Effector memory CD8-positive, alpha-beta T cell (primary cell): ENCODE results near the gene PDCD5.

Experiments
- ATAC-seq: fragments of 150-1000 bp; cut with Tn5 transposase; replicated peaks from 2 replicates; pipeline ENCODE4 v1.10.0; 2021; ENCODE audit warnings: mild to moderate bottlenecking, moderate library complexity
- DNase-seq, 3 experiments: peaks; one replicate each; pipeline ENCODE4 v3.0.0; 2021
- H3K27ac Mint-ChIP-seq, 2 donors: one replicate each; pipeline ENCODE4 v1.8.0; 2022; ENCODE audit warnings: mild to moderate bottlenecking in 2 of 2, mixed read lengths in 2 of 2, moderate library complexity in 2 of 2
- H3K27me3 Mint-ChIP-seq, 2 donors: one replicate each; pipeline ENCODE4 v1.8.0; 2022; ENCODE audit warnings: mixed read lengths in 2 of 2
- H3K36me3 Mint-ChIP-seq: one replicate; pipeline ENCODE4 v1.8.0; 2022; ENCODE audit warnings: mild to moderate bottlenecking, moderate library complexity, mixed read lengths; ENCODE audit not compliant: insufficient read depth
- H3K4me1 Mint-ChIP-seq, 2 donors: one replicate each; pipeline ENCODE4 v1.8.0; 2022; ENCODE audit warnings: low read depth in 2 of 2, mixed read lengths in 2 of 2
- H3K4me3 Mint-ChIP-seq, 2 donors: one replicate each; pipeline ENCODE4 v1.8.0; 2022; ENCODE audit warnings: mild to moderate bottlenecking in 2 of 2, mixed read lengths in 2 of 2, moderate library complexity in 2 of 2
- H3K9me3 Mint-ChIP-seq, 2 donors: one replicate each; pipeline ENCODE4 v1.8.0; 2022; ENCODE audit warnings: mixed read lengths in 2 of 2

PDCD5 gene

GRCh38 chr19:32595491-32595890, 14.5 kb downstream of the PDCD5 start:
- Mint-ChIP-seq H3K4me3 (no peak overlapping the region), H3K27me3 (no peaks in the 10 kb centered on the region), H3K27ac (no peak overlapping the region), H3K9me3 (no peaks in the 10 kb centered on the region), H3K4me1 (peaks cover 6 to 9% of the 10 kb centered on the region in 2 donors), H3K36me3 (peaks cover 59% of the 10 kb centered on the region)
- DNase-seq (no peak), ATAC-seq (no peak)

GRCh38 chr19:32598022-32598421, 17.0 kb downstream of the PDCD5 start:
- no peaks in the 10 kb centered on the region for H3K9me3 Mint-ChIP-seq
- H3K27ac Mint-ChIP-seq: no peak overlapping the region
- peaks cover 74% of the 10 kb centered on the region for H3K36me3 Mint-ChIP-seq
- no peak for ATAC-seq
- H3K27me3 Mint-ChIP-seq: no peaks in the 10 kb centered on the region
- H3K4me1 Mint-ChIP-seq: peaks cover 4 to 5% of the 10 kb centered on the region in 2 donors
- no peak overlapping the region for H3K4me3 Mint-ChIP-seq
- no peak for DNase-seq

GRCh38 chr19:32599258-32599657, 18.3 kb downstream of the PDCD5 start:
- no peak for ATAC-seq

GRCh38 chr19:32599736-32600157, 18.8 kb downstream of the PDCD5 start:
- Mint-ChIP-seq H3K4me3 (no peak overlapping the region), H3K4me1 (peaks cover 4 to 5% of the 10 kb centered on the region in 2 donors), H3K27ac (peak overlapping the region in 1 of 2 donors; percentile 84), H3K36me3 (peaks cover 76% of the 10 kb centered on the region), H3K9me3 (no peaks in the 10 kb centered on the region), H3K27me3 (no peaks in the 10 kb centered on the region)
- ATAC-seq: peak; percentile 61
- peak; percentile 38 to 46 (median 43) for DNase-seq

More at GRCh38 chr19:32599258-32599657, 18.3 kb downstream of the PDCD5 start:
- no peak overlapping the region for H3K4me3 Mint-ChIP-seq
- no peak for DNase-seq
- H3K36me3 Mint-ChIP-seq: peaks cover 75% of the 10 kb centered on the region
- H3K4me1 Mint-ChIP-seq: peaks cover 4 to 5% of the 10 kb centered on the region in 2 donors
- no peaks in the 10 kb centered on the region for H3K9me3 Mint-ChIP-seq
- H3K27ac Mint-ChIP-seq: peak overlapping the region in 1 of 2 donors; percentile 84
- H3K27me3 Mint-ChIP-seq: no peaks in the 10 kb centered on the region

GRCh38 chr19:32603961-32604360, 23.0 kb downstream of the PDCD5 start:
- ATAC-seq: no peak
- peaks cover 4 to 5% of the 10 kb centered on the region in 2 donors for H3K4me1 Mint-ChIP-seq
- DNase-seq: no peak
- peaks cover 75% of the 10 kb centered on the region for H3K36me3 Mint-ChIP-seq
- H3K27ac Mint-ChIP-seq: no peak overlapping the region
- no peak overlapping the region for H3K4me3 Mint-ChIP-seq
- H3K27me3 Mint-ChIP-seq: no peaks in the 10 kb centered on the region
- H3K9me3 Mint-ChIP-seq: no peaks in the 10 kb centered on the region

GRCh38 chr19:32605544-32605943, 24.6 kb downstream of the PDCD5 start:
- DNase-seq (no peak), ATAC-seq (no peak)
- Mint-ChIP-seq H3K27ac (no peak overlapping the region), H3K27me3 (no peaks in the 10 kb centered on the region), H3K9me3 (no peaks in the 10 kb centered on the region), H3K36me3 (peaks cover 63% of the 10 kb centered on the region), H3K4me1 (no peaks in the 10 kb centered on the region), H3K4me3 (no peak overlapping the region)

GRCh38 chr19:32606289-32606688, 25.3 kb downstream of the PDCD5 start:
- no peak for DNase-seq
- ATAC-seq: no peak
- Mint-ChIP-seq H3K9me3 (no peaks in the 10 kb centered on the region), H3K4me3 (no peak overlapping the region), H3K27ac (no peak overlapping the region), H3K36me3 (peaks cover 55% of the 10 kb centered on the region), H3K4me1 (no peaks in the 10 kb centered on the region), H3K27me3 (no peaks in the 10 kb centered on the region)

- ATAC-seq (no peak), DNase-seq (no peak)
- Mint-ChIP-seq H3K4me3 (no peak overlapping the region), H3K36me3 (peaks cover 49% of the 10 kb centered on the region), H3K27ac (no peak overlapping the region), H3K27me3 (no peaks in the 10 kb centered on the region), H3K9me3 (no peaks in the 10 kb centered on the region), H3K4me1 (no peaks in the 10 kb centered on the region)
Measured at GRCh38 chr19:32607479-32607878, 26.5 kb downstream of the PDCD5 start.

- ATAC-seq (no peak), DNase-seq (no peak)
- Mint-ChIP-seq H3K36me3 (peaks cover 52% of the 10 kb centered on the region), H3K27me3 (no peaks in the 10 kb centered on the region), H3K4me3 (no peak overlapping the region), H3K4me1 (no peaks in the 10 kb centered on the region), H3K9me3 (no peaks in the 10 kb centered on the region), H3K27ac (no peak overlapping the region)
Measured at GRCh38 chr19:32611161-32611560, 30.2 kb downstream of the PDCD5 start.

- no peaks in the 10 kb centered on the region for H3K4me1 Mint-ChIP-seq
- no peaks in the 10 kb centered on the region for H3K27me3 Mint-ChIP-seq
- no peaks in the 10 kb centered on the region for H3K9me3 Mint-ChIP-seq
- no peak for ATAC-seq
- no peak overlapping the region for H3K4me3 Mint-ChIP-seq
- peak overlapping the region in 1 of 2 donors; percentile 54 for H3K27ac Mint-ChIP-seq
- H3K36me3 Mint-ChIP-seq: peaks cover 46% of the 10 kb centered on the region
- DNase-seq: no peak
Measured at GRCh38 chr19:32613008-32613407, 32.0 kb downstream of the PDCD5 start.

GRCh38 chr19:32614916-32615315, 33.9 kb downstream of the PDCD5 start:
- Mint-ChIP-seq H3K36me3 (peaks cover 62% of the 10 kb centered on the region), H3K27ac (no peak overlapping the region), H3K4me3 (no peak overlapping the region), H3K9me3 (no peaks in the 10 kb centered on the region), H3K4me1 (no peaks in the 10 kb centered on the region), H3K27me3 (no peaks in the 10 kb centered on the region)
- DNase-seq: no peak
- no peak for ATAC-seq

- Mint-ChIP-seq H3K36me3 (peaks cover 69% of the 10 kb centered on the region), H3K9me3 (no peaks in the 10 kb centered on the region), H3K27ac (no peak overlapping the region), H3K4me3 (no peak overlapping the region), H3K4me1 (no peaks in the 10 kb centered on the region), H3K27me3 (no peaks in the 10 kb centered on the region)
- no peak for ATAC-seq
- DNase-seq: no peak
Measured at GRCh38 chr19:32615569-32615968, 34.6 kb downstream of the PDCD5 start.

- Mint-ChIP-seq H3K36me3 (peaks cover 82% of the 10 kb centered on the region), H3K27me3 (no peaks in the 10 kb centered on the region)
Measured at GRCh38 chr19:32619051-32619685, 38.2 kb downstream of the PDCD5 start.

GRCh38 chr19:32622002-32622401, 41.0 kb downstream of the PDCD5 start:
- Mint-ChIP-seq H3K36me3 (peaks cover 73% of the 10 kb centered on the region), H3K9me3 (no peaks in the 10 kb centered on the region)

More at GRCh38 chr19:32619051-32619685, 38.2 kb downstream of the PDCD5 start:
- ATAC-seq (no peak), DNase-seq (no peak)
- Mint-ChIP-seq H3K9me3 (no peaks in the 10 kb centered on the region), H3K4me3 (no peak overlapping the region), H3K27ac (no peak overlapping the region), H3K4me1 (no peaks in the 10 kb centered on the region)

More at GRCh38 chr19:32622002-32622401, 41.0 kb downstream of the PDCD5 start:
- ATAC-seq (no peak), DNase-seq (no peak)
- Mint-ChIP-seq H3K27ac (no peak overlapping the region), H3K4me1 (no peaks in the 10 kb centered on the region), H3K4me3 (no peak overlapping the region), H3K27me3 (no peaks in the 10 kb centered on the region)
